GM23248 (cell line): ENCODE data around the gene DYNC2LI1. TPM values are rescaled to one million over a fixed set of nuclear protein-coding genes. Genes with fewer than 3 reads are reported as not detected.

Experiments used
- DNase-seq: peaks from one replicate; pipeline ENCODE4 v3.0.0-alpha.2; 2015
- H2AFZ ChIP-seq: fragments of 200-600 bp; sonication (generic); 2 replicates; pipeline ENCODE4 v1.6.1; 2016; ENCODE audit warnings: antibody characterized with exemption
- H3F3A ChIP-seq: fragments of 200-600 bp; sonication (generic); 2 replicates; pipeline ENCODE4 v1.6.1; 2016; ENCODE audit warnings: mild to moderate bottlenecking, antibody characterized with exemption, mixed run types; ENCODE audit not compliant: insufficient read depth
- H3K27ac ChIP-seq: fragments of 200-600 bp; sonication (generic); 2 replicates; pipeline ENCODE4 v1.5.1; 2016; ENCODE audit warnings: mild to moderate bottlenecking
- H3K27me3 ChIP-seq: fragments of 200-600 bp; sonication (generic); replicated peaks from 2 replicates; pipeline ENCODE4 v1.6.1; 2016; ENCODE audit warnings: mild to moderate bottlenecking; ENCODE audit not compliant: insufficient read depth
- H3K36me3 ChIP-seq: fragments of 200-600 bp; sonication (generic); 2 replicates; pipeline ENCODE4 v1.6.1; 2016; ENCODE audit warnings: low read depth, mild to moderate bottlenecking
- H3K4me1 ChIP-seq: fragments of 200-600 bp; sonication (generic); 2 replicates; pipeline ENCODE4 v1.6.1; 2016; ENCODE audit warnings: mild to moderate bottlenecking; ENCODE audit not compliant: insufficient read depth
- H3K4me2 ChIP-seq: fragments of 200-600 bp; sonication (generic); one replicate; pipeline ENCODE4 v1.6.1; 2016; ENCODE audit warnings: mild to moderate bottlenecking; ENCODE audit not compliant: unreplicated experiment
- H3K4me3 ChIP-seq: fragments of 200-600 bp; sonication (generic); 2 replicates; pipeline ENCODE4 v1.5.1; 2016; ENCODE audit warnings: mild to moderate bottlenecking
- H3K79me2 ChIP-seq: fragments of 200-600 bp; sonication (generic); 2 replicates; pipeline ENCODE4 v1.6.1; 2016; ENCODE audit warnings: mild to moderate bottlenecking; ENCODE audit not compliant: insufficient read depth
- H3K9ac ChIP-seq: fragments of 200-600 bp; sonication (generic); 2 replicates; pipeline ENCODE4 v1.6.1; 2016; ENCODE audit warnings: mild to moderate bottlenecking
- H3K9me2 ChIP-seq: fragments of 200-600 bp; sonication (generic); 2 replicates; pipeline ENCODE4 v1.6.1; 2016; ENCODE audit warnings: mixed run types, mild to moderate bottlenecking, moderate library complexity; ENCODE audit not compliant: insufficient read depth
- H3K9me3 ChIP-seq: fragments of 200-600 bp; sonication (generic); one replicate; pipeline ENCODE4 v1.6.1; 2017; ENCODE audit warnings: low read depth
- H4K20me1 ChIP-seq: fragments of 200-600 bp; sonication (generic); 2 replicates; pipeline ENCODE4 v1.6.0; 2016; ENCODE audit not compliant: insufficient read depth
- EZH2 ChIP-seq: fragments of 200-600 bp; sonication (generic); IDR thresholded peaks from 2 replicates; pipeline ENCODE4 v1.6.1; 2018; ENCODE audit warnings: antibody characterized with exemption, mild to moderate bottlenecking; ENCODE audit not compliant: insufficient read depth, poor library complexity, severe bottlenecking
- EZH2phosphoT487 ChIP-seq: fragments of 200-600 bp; sonication (generic); IDR thresholded peaks from 2 replicates; pipeline ENCODE4 v1.6.1; 2018; ENCODE audit warnings: antibody characterized with exemption, moderate library complexity, mild to moderate bottlenecking, low read depth; ENCODE audit not compliant: insufficient read depth
- WGBS, 2 experiments: methylation state at CpG; one replicate each; pipeline ENCODE4 v1.1.6; 2015 to 2017; ENCODE audit warnings: low lambda C conversion rate in 2 of 2, low coverage in 1 of 2; ENCODE audit errors: missing lambda C conversion rate in 2 of 2; 5-methylcytosine and 5-hydroxymethylcytosine counted together
- in situ Hi-C: fragments of 300-500 bp; cut with MboI; formaldehyde crosslinking; loops from 2 replicates; pipeline ENCODE4 v1.15.0; 2020
- polyA plus RNA-seq: library from polyadenylated mRNA; unstranded; fragments of >200 nt; fragmentation: Nextera tagmentation; extraction: Ambion mirVana; gene quantifications from 2 replicates; pipeline ENCODE4 v1.2.1, GENCODE V29; 2016
- total RNA-seq: library from RNA; depleted of rRNA; stranded (reverse); fragments of >200 nt; shearing (Covaris generic); gene quantifications from 2 replicates; pipeline ENCODE4 v1.2.3, GENCODE V29; 2014

DYNC2LI1 gene
- total and polyA plus RNA-seq, 2 experiments from 2014 or later, result 21.0 to 25.4 TPM

DNA sequence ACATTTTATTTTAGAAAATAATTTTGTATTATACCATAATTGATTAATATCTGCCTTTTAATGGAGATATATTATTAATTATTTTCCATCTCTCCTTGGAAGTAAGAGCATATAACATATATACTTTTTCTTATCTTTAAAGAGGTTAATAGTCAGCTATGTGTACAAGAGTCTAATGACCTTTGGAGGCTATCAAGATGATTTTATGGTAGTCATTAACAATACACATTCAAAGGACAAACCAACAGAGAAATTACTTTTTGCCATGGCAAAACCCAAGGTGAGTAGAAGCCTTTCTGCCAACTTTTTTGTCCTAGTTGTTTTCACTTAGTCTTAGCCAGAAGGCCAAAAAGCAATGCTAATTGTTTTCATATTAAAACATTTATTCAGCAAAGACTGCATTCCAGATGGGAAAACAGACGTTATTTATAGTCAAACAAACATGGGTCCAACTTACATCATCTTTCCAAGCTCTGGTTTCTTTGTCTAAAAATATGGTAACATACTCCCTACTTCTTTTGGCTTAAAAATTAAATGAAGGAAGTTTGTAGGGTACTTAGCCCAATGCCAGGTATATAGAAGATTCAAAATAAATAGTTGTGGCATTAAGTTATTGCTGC lies 9.6 kb upstream of the DYNC2LI1 start:
- Histone ChIP-seq H3K36me3 (no peaks in the 10 kb centered on the region), H3F3A (peaks cover 19% of the 10 kb centered on the region), H3K4me2 (no peak overlapping the region), H3K27me3 (no peaks in the 10 kb centered on the region), H3K27ac (no peak overlapping the region), H2AFZ (peak overlapping the region; percentile 8; the same call in 1 of the 2 replicates), H3K4me3 (no peak overlapping the region), H3K9me2 (no peaks in the 10 kb centered on the region), H4K20me1 (no peaks in the 10 kb centered on the region), H3K9ac (no peak overlapping the region), H3K79me2 (no peaks in the 10 kb centered on the region), H3K9me3 (no peaks in the 10 kb centered on the region), H3K4me1 (peaks cover 15% of the 10 kb centered on the region)
- 3 to 4% methylated on average over 1 of the region's 1 CpG for WGBS, 2 experiments
- peak; percentile 28 for DNase-seq
- in situ Hi-C loops, result no loop called here
- no peak for TF ChIP-seq EZH2phosphoT487
- TF ChIP-seq EZH2, result no peak

GRCh38 chr2:43766006-43766405 lies 7.8 kb upstream of the DYNC2LI1 start:
- Histone ChIP-seq H3K4me3 (no peak overlapping the region), H4K20me1 (no peaks in the 10 kb centered on the region), H3F3A (0 out of 2 replicates have a peak, but pooled peaks cover 10% of the 10 kb centered on the region), H3K27me3 (no peaks in the 10 kb centered on the region), H3K79me2 (no peaks in the 10 kb centered on the region), H3K4me1 (peaks cover 6% of the 10 kb centered on the region), H3K9ac (no peak overlapping the region), H2AFZ (0 out of 2 replicates have a peak overlapping the region, but pooled peaks have one; percentile 8), H3K27ac (no peak overlapping the region), H3K9me2 (no peaks in the 10 kb centered on the region), H3K4me2 (no peak overlapping the region), H3K9me3 (no peaks in the 10 kb centered on the region), H3K36me3 (no peaks in the 10 kb centered on the region)
- no peak for DNase-seq
- TF ChIP-seq EZH2 (no peak), EZH2phosphoT487 (no peak)
- 41 to 56% methylated on average over 4 of the region's 4 CpGs for WGBS, 2 experiments
- in situ Hi-C loops, result no loop called here

GRCh38 chr2:43774617-43775016 lies 778 bp downstream of the DYNC2LI1 start:
- peak overlapping the region; percentile 90 for H3K4me3 ChIP-seq
- TF ChIP-seq EZH2phosphoT487, result no peak
- TF ChIP-seq EZH2, result no peak
- no peaks in the 10 kb centered on the region for H3K9me2 ChIP-seq
- H3K27ac ChIP-seq, result peak overlapping the region; percentile 87
- H2AFZ ChIP-seq, result peak overlapping the region; percentile 97
- peak overlapping the region; percentile 83 for H3K4me2 ChIP-seq
- H3K4me1 ChIP-seq, result peaks cover 7% of the 10 kb centered on the region; the same call in 1 of the 2 replicates
- 34 to 36% methylated on average over 7 of the region's 7 CpGs for WGBS, 2 experiments
- H3K79me2 ChIP-seq, result peaks cover 12% of the 10 kb centered on the region
- no peaks in the 10 kb centered on the region for H4K20me1 ChIP-seq
- H3F3A ChIP-seq, result no peaks in the 10 kb centered on the region
- DNase-seq, result no peak
- H3K9me3 ChIP-seq, result no peaks in the 10 kb centered on the region
- no peaks in the 10 kb centered on the region for H3K27me3 ChIP-seq
- in situ Hi-C loops, result no loop called here
- H3K36me3 ChIP-seq, result peaks cover 3% of the 10 kb centered on the region; the same call in 1 of the 2 replicates
- peak overlapping the region; percentile 93 for H3K9ac ChIP-seq

- no peaks in the 10 kb centered on the region for H4K20me1 ChIP-seq
- H2AFZ ChIP-seq, result no peak overlapping the region
- no peaks in the 10 kb centered on the region for H3K9me3 ChIP-seq
- no peak overlapping the region for H3K9ac ChIP-seq
- peaks cover 3% of the 10 kb centered on the region; the same call in 1 of the 2 replicates for H3K36me3 ChIP-seq
- H3F3A ChIP-seq, result no peaks in the 10 kb centered on the region
- no peak overlapping the region for H3K4me2 ChIP-seq
- in situ Hi-C loops, result no loop called here
- no peak for DNase-seq
- WGBS, 2 experiments, result 94 to 100% methylated on average over 1 of the region's 1 CpG
- H3K27me3 ChIP-seq, result no peaks in the 10 kb centered on the region
- peaks cover 12% of the 10 kb centered on the region for H3K79me2 ChIP-seq
- H3K4me1 ChIP-seq, result peaks cover 7% of the 10 kb centered on the region; the same call in 1 of the 2 replicates
- no peaks in the 10 kb centered on the region for H3K9me2 ChIP-seq
- no peak overlapping the region for H3K4me3 ChIP-seq
- H3K27ac ChIP-seq, result no peak overlapping the region
- TF ChIP-seq EZH2phosphoT487 (no peak), EZH2 (no peak)
Measured at GRCh38 chr2:43776324-43776723, 2.5 kb downstream of the DYNC2LI1 start.
